Activated CD4-positive, alpha-beta T cell treated with anti-CD3 and anti-CD28 coated beads for 24 hours (primary cell): ENCODE results near the gene FCN3.

ENCODE experiments used
- DNase-seq, 2 donors: peaks; one replicate each; pipeline ENCODE4 v3.0.0-alpha.2; 2020; ENCODE audit warnings: low read depth in 2 of 2

Gene FCN3

DNA sequence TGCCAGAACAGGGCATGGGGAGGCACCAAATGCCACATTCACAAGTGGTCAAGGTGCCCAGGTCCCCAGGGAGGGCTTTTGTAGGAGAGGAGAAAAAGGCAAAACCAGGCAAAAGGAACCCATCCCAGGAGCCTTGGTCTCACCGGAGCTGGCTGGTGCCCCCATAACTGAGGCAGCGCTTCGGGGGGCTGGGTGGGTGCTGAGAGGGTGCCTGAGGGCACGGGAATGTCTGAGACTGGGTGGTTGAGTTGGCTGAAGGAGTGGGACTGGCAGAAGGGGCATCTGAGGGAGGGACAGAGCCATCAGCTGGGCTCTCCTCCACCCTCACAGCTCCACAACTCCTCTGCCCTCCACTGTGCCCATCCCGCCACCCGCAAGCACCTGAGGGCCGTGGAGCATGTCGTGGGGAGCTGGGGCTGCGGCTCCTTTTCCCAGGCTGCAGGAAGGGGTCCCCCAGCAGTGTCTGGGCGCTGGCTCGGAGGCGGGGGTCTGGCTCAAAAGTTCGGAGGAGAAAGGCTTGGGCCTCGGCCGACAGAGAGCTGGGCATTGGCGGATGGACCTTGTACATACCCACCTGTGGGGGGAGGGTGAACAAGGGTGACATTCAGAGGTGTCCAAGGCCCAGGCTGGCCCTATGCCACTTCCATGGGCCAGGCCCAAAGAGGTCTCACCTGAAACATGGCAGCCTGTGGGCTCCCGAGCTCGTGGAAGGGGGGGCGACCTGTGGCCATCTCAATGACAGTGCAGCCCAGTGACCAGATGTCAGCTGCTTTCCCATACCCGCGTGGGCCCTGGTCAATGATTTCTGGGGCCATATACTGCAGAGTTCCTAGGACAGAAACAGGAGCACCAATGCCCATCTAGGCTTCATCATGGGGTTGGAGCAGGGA, 16.3 kb downstream of the FCN3 start:
- no peak for DNase-seq

DNA sequence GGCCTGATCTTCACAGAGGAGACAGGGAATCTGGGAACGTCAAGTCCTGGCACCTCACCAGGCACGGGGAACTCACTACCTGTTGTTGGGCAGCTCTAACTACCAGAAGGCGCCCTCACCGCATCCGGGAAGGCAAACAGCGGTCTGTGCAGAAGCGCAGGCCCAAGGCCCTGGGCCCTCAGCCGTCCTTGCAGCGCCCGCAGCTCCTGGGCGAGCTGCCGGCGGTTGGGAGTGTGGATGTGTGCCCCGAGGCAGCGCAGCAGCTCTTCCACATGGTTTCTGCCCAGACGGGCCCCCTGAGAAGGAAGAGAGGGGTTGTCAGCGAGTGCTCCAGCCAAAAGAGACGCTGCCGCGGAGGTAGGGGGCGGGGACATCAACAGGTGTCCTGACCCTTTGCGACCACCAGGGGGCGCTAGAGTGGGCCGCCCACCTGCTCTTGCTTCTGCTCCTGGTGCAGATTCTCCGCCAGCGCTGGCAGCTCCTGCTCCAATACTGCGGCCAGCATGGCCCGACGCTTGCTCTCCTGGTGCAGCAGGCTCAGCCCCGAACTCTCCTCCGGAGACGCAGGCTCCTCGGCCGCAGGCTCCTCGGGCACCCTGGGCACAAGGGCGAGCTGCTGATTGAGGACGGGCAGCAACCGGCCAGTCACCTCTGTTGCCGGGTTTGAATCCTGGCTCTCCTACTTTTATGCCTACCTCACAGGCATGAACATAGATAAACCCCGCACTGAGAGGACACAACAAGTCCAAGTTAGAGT, 17.2 kb downstream of the FCN3 start:
- peak; percentile 71 to 73 for DNase-seq

DNA sequence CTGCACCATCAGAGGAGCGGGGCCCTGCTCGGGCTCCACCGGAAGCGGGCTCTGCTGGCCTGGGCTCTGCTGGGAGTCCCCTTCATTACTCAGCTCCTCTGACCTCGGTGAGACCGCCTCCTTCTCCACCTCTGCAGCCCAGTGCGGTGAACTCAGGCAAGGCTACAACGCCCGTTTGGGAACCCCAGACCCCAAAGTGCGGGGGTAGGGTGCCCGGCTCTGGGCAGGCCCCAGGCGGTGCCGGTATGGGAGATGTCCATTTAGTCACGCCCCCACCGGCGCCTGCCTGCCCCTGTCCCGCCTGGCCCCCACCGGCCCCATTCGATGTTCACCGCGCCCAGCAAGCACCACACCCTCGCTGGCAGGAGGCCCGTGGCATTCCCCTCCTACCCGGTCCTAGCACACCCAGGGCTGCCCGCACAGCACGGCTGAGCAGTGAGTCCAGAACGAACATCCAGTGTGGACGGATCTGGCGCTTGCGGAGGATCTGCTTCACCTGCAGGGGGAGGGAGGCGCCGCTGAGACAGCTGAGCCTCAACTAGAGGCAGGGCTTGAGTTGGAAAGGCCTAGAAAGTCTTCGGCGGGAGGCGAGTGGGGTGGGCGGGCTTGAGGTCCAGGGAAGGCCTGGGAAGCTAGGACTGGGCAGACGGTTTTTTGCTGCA, 17.9 kb downstream of the FCN3 start:
- no peak for DNase-seq

DNA sequence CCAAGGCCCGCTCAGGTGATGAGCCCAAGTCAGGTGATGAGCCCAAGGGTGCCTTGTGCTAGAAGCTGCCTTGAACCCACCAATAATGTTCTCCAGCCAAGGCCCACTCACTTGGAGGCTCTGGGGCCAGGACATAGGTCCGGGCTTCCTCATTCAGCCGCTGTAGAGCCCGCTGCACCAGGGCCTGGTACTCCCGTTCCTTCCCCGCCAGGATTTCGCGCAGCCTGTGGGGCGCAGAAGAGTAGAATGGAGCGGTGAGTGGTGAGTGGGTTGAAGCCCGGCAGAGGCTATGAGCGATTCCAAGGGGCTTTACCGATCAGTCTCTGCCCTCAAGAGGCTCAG, 18.4 kb downstream of the FCN3 start:
- no peak for DNase-seq

DNA sequence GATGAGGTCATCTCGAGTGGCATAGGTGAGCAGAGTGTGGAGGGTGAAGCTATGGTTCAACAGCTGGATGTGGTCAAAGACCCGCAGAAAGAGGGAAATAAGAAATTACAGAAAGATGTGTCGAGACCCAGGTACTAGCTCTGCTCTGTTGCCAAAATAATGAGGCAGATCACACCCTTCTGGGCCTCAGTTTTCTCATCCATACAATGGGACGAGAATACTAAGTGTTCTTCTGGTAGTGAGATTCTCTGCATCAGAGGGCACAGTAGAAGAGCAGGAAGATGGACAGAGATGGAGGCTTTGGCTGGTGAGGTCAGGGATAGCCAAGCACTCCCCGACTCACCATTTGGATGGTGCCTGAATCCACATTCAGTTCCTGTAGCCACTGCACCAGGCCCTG, 18.9 kb downstream of the FCN3 start:
- no peak for DNase-seq

DNA sequence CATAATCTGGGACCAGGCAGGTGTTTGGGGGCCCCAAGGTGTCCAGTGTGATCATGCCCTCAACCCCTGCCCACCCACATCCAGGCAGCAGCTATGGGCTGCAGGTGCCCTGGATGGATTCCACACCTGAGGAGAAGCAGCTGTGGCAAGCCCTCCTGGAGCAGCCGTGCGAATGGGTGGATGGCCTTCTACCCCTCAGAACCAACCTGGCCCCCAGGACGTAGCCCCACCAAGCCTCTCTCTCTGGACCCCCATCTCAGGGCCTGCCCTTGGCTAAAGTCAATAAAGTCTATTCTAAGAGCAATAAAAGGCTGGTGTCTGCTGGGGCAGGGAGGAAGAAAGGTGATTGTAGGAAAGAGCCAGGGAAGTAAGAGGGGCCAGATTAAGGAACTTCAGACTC, 21.0 kb downstream of the FCN3 start:
- no peak for DNase-seq

DNA sequence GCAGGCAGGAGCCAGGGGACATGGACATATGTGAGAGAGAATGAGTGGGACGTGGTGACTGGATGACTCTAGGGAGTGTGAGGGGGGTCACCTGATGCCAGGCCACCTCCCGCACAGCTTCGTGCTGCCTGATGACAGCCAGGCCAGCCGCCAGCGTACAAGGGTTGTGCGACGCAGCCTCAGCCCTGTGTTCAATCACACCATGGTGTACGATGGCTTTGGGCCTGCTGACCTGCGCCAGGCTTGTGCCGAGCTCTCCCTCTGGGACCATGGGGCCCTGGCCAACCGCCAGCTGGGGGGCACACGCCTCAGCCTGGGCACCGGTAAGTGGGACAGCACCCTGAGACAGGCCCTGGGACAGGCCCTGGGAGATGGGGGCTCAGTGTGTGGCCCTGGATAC, 21.5 kb downstream of the FCN3 start:
- no peak for DNase-seq

DNA sequence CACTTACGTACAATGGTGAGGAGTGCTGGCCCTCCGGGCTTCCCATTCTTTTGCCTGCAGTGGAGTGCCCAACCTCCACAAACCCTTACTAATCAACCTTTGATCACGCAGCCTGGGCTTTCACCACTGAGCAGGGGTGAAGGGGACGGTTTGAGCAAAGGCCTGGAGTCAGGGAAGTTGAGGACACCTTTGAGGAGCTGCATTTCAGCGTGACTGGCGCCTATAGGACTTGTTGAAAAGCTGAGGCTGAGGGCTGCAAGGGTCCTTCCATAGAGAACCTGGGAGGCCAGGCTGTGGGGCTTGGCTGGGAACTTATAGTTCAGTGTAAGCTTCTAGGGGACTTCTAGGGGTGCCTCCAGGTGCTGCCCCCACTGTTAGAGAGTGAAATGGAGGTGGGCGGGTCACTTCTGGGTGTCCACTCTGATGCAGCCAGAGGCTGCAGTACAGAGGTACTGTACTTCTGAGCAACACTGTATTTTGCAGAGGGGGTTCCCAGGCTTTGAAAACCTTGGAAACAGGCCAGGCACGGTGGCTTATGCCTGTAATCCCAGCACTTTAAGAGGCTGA, 23.0 kb downstream of the FCN3 start:
- DNase-seq = no peak

DNA sequence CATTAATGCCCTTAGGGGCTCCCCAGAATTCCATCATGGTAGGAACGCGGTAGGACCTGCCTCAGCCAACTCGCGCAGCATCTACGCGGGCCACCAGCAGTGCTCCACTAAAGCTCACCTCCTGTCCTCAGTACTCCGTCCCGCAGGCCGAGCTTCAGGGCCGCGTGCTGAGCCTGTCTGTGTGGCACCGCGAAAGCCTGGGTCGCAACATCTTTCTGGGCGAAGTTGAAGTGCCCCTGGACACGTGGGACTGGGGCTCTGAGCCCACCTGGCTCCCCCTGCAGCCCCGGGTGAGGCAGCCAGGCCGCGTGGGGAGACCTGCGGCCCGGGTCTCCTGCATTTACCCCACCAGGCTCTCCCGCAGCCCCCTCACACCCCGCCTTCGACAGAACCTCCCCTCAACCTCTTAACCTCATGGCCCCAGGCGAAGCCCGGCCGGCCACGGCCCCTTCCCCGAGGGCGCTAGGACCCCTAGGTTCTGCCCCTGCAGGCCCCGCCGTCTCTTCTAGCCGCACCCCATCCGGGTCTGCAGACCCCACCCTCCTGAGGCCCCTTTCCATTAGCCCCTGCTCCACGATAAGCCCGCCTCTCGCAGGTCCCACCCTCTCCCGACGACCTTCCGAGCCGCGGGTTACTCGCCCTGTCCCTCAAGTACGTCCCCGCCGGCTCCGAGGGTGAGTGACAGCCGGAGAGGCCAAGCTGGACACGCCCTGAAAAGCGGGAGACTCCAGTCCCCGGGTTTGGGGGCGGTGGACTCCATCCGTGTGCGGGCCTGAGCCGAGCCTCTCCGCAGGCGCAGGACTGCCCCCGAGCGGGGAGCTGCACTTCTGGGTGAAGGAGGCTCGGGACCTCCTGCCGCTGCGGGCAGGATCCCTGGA, 23.7 kb downstream of the FCN3 start:
- no peak for DNase-seq

DNA sequence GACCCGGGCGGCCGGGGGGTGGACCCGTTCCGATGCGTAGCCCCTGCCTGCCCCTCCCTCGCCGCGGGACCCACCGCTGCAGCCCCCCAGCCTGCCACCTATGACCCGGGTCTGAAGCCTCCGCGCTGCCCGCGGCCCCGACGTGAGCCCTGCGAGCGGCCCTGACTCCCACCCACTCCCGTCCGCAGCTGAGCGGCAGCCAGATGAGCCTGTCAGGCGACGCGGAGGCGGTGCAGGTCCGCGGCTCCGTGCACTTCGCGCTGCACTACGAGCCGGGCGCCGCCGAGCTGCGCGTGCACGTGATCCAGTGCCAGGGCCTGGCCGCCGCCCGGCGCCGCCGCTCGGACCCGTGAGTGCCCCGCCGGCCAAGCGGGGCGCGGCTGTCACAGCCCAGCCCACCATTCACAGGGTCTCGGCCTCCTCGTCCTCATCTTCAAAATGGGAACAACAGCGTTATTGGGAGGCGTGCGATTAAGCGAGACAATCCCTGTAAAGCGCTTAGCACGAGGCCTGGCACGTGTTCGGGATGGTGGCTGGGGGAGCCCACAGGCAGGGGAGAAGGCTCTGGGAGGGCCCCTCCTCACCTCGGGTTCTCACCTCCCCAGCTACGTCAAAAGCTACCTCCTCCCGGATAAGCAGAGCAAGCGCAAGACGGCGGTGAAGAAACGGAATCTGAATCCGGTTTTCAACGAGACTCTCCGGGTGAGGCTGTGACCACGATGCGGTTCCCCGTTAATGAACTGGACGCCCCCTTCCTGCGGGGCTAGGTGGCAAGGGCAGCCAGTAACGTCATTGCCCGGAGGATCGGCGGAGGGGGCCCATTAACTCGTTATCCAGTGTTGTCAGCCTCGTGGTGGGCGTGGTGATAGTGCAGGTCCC, 24.6 kb downstream of the FCN3 start:
- DNase-seq = no peak

DNA sequence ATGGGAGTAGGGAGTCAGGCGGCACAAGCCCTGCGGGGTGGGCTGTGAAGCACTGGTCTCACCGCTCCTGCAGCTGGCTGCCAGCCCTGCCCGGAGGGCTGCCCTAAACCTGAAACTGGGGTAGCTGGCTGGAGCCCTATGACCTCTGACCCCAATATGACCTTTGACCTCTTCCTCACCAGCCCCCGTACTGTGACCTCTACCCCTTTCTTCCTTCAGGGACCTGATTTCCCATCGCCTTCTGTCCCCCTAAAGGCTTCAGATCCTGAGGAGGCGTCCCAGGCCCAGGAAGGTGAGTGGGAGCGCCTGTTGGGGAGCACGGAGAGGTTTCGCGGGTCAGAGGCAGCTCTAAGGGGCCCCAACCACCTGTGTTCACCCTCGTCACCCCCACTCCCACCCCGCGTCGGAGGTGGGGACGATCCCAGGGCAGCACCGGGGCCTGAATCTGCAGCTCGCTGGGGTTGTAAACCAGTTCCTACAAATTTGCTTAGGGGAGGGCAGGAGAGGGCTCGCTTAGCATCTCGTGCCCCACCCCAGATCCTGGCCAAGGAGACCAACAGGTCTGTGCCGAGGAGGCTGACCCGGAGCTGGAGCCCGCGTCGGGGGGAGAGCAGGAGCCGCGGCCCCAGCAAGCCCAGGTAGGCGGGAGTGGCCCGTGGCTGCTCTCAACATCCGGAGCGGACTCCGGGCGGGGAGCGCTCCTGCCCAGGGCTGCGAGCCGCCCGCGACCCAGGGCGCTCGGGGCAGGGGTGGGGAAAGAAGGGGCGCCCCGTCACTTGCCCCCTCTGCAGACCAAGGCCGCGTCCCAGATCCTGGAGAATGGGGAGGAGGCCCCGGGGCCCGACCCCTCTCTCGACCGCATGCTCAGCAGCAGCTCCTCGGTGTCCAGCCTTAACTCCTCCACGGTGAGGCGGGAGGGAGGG, 25.5 kb downstream of the FCN3 start:
- DNase-seq = no peak

DNA sequence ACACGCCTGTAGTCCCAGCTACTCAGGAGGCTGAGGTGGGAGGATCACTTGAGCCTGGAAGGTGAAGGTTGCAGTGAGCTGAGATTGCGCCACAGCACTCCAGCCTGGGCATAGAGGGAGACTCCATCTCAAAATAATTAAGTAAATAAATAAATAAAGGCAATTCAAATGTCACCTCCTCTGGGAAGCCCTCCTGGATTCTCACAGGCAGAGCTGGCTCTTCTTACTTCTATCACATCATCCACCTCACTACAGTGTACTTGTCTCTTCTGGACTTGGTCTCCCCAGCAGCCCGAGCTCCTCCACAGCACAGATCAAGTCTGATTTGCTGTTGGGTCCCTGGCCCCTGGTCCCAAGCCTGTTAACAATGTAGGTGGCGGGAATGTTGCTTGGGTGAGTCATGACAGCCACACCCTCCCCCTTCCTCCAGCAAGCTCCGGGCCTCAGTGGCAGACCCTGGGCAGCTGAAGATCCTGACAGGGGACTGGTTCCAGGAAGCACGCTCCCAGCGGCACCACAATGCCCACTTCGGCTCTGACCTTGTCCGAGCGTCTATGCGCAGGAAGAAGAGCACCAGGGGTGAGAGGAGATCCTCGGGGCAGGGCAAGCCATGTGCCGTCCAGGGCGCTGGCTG, 27.5 kb downstream of the FCN3 start:
- no peak for DNase-seq

DNA sequence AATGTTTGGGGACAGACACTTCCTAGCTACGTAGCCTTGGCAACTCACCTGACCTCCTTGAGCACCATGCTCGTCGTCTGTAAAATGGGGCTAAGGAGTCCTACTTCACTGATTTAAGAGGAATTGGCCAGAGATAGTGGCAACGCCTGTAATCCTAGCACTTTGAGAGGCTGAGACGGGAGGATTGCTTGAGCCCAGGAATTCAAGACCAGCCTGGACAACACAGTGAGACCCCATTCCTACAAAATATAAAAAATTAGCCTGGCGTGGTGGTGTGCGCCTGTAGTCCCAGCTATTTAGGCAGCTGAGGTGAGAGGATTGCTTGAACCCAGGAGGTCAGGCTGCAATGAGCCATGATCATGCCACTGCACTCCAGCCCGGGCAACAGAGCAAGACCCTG, 28.3 kb downstream of the FCN3 start:
- DNase-seq = no peak

DNA sequence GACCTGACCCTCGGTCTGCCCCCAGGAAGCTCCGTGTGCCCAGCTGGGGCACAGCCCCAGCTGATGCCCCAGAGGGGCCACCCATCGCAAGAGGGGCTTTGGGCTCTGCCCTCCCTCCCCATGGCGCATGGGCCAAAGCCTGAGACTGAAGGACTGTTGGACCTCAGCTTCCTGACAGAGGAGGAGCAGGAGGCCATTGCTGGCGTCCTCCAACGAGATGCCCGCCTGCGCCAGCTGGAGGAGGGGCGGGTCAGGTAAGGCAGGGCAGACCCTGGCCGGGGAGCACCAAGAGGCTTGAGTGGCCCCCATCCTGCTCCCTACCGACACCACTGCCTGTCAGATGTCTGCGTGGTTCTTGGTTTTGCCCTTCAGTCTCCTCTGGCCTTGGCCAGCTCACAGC, 29.4 kb downstream of the FCN3 start:
- no peak for DNase-seq

DNA sequence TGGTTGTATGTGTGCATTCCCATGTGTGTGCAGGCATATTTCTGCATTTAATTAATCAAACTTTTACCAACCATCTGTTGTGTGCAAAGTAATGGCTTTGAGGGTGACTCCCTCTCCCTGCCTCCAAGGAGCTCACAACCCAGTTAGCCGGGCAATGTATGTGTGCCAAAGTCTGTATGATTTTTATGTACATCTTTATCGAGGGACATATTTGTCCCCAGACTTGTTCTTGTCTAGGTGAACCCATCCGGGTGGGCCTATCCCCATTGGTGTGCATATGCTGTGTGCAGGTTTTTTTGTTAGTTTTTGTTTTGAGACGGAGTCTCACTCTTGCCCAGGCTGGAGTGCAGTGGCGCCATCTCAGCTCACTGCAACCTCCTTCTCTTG, 31.0 kb downstream of the FCN3 start:
- no peak for DNase-seq

DNA sequence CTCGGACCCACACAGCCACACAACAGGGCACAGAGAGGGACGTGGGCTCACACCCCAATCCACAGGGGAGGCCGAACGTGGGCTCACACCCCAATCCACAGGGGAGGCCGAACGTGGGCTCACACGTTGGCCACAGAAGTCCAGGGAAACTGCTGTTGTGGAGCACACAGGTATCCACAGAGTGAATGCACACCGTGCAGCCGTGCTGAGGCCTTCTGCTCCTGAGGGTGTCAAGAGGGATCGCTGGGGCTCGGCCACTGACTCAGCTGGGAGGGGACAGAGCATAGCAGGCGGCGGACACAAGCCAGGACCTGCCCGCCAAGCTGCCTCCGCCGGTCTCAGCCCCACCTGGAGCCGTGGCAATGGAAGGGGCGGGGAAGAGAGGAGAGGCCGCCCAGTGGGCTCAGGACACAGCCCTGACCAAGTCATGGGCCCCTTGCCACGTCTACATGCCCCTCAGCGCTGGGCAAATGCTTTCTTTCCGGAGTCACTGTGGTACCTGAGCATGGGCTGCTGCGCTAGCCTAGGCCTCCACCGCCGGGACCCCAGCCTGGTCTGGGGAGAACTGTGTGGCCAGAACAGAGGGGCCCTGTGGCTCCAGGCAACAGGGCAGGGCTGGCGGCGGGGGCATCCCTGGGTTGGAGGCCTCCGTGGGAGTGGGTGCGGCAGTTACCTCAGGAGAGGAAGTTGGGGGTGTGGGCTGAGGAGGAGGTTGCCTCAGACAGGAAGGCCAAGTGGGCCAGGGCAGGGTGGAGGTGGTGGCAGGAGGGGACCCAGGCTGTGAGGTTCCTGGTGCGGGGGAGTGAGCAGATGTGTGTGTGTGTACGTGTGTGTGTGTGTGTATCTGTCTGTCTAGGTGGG, 31.6 kb downstream of the FCN3 start:
- no peak for DNase-seq

DNA sequence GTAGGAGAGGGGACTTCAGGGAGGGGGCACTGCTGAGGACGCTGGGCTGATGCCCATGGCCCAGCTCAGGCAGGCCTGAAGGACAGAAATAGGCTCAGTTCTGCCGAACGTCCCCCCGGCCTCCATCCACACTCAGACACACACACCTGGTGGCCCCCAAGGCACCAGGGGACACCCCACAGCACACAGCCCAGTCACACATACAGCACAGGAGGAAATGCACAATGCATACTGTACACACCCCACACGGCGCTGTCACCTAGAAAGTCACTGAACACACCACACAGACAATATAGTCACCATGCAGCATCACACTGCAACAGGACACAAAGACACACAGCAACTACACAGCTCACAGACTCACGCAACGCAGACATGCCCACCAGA, 32.2 kb downstream of the FCN3 start:
- no peak for DNase-seq
